CD4-positive, alpha-beta T cell (primary cell): ENCODE results near the gene EGFL7. TPM values are rescaled to one million over a fixed set of nuclear protein-coding genes. Genes with fewer than 3 reads are reported as not detected.

Experiments
- ATAC-seq: fragments of 200-7000 bp; cut with Tn5 transposase; one replicate; pipeline ENCODE4 v1.10.0; 2022; ENCODE audit warnings: mild to moderate bottlenecking; ENCODE audit not compliant: poor library complexity
- CTCF ChIA-PET: fragments of 350-600 bp; sonication (Branson Sonifier 250); formaldehyde crosslinking; loops from one replicate; lab custom pipeline; 2021; ENCODE audit warnings: antibody characterized with exemption, inconsistent platforms; lab: Charles Lee
- POLR2A ChIA-PET: fragments of 350-600 bp; sonication (Branson Sonifier 250); formaldehyde crosslinking; loops from one replicate; lab custom pipeline; 2021; ENCODE audit warnings: antibody characterized with exemption, inconsistent platforms; lab: Charles Lee
- DNase-seq, 14 experiments: peaks; one replicate each; pipeline ENCODE4 v3.0.0-alpha.2; 2013 to 2020; ENCODE audit warnings: mixed read lengths in 2 of 14
- H3K27ac ChIP-seq, 2 donors: one replicate each; pipeline versions ENCODE4 v1.5.1 to v1.7.0; 2013; ENCODE audit warnings: low read length in 2 of 2, low read depth in 1 of 2, mild to moderate bottlenecking in 1 of 2
- H3K27me3 ChIP-seq, 2 experiments: 1 replicate in 1 of 2; 2 replicates in 1 of 2; pipeline versions ENCODE4 v1.6.1 to v1.7.0; 2013; ENCODE audit warnings: low read length in 2 of 2, control low read depth in 1 of 2, mild to moderate bottlenecking in 1 of 2, moderate library complexity in 1 of 2; ENCODE audit not compliant: insufficient read depth in 2 of 2, control insufficient read depth in 1 of 2
- H3K36me3 ChIP-seq: one replicate; pipeline ENCODE4 v1.6.1; 2013; ENCODE audit warnings: low read length, control low read depth; ENCODE audit not compliant: insufficient read depth
- H3K4me1 ChIP-seq: one replicate; pipeline ENCODE4 v1.6.1; 2013; ENCODE audit warnings: low read length, control low read depth; ENCODE audit not compliant: insufficient read depth
- H3K4me3 ChIP-seq: one replicate; pipeline ENCODE4 v1.5.1; 2013; ENCODE audit warnings: mild to moderate bottlenecking, low read length, moderate library complexity
- H3K9me3 ChIP-seq, 2 experiments: 1 replicate in 1 of 2; 2 replicates in 1 of 2; pipeline versions ENCODE4 v1.6.1 to v1.7.0; 2013; ENCODE audit warnings: low read length in 2 of 2, mild to moderate bottlenecking in 2 of 2, control low read depth in 1 of 2, moderate library complexity in 1 of 2; ENCODE audit not compliant: control insufficient read depth in 1 of 2, insufficient read depth in 1 of 2
- H3K27ac Mint-ChIP-seq: one replicate; pipeline ENCODE4 v1.8.0; 2020; ENCODE audit warnings: mixed read lengths
- H3K27me3 Mint-ChIP-seq: one replicate; pipeline ENCODE4 v1.8.0; 2021; ENCODE audit warnings: mixed read lengths
- H3K36me3 Mint-ChIP-seq: one replicate; pipeline ENCODE4 v1.8.0; 2021; ENCODE audit warnings: low read depth, mixed read lengths
- H3K4me1 Mint-ChIP-seq: one replicate; pipeline ENCODE4 v1.8.0; 2021; ENCODE audit warnings: low read depth, mixed read lengths
- H3K4me3 Mint-ChIP-seq: one replicate; pipeline ENCODE4 v1.8.0; 2020; ENCODE audit warnings: mild to moderate bottlenecking, mixed read lengths
- H3K9me3 Mint-ChIP-seq: one replicate; pipeline ENCODE4 v1.8.0; 2020; ENCODE audit warnings: mixed read lengths
- intact Hi-C, 2 experiments: fragments of 100-400 bp; cut with DNase I in 1 of 2; cut with micrococcal nuclease in 1 of 2; formaldehyde crosslinking; loops; one replicate each; pipeline versions ENCODE4 v1.15.1 to v1.9.0; 2023 to 2025; cut with DNase I, micrococcal nuclease
- total RNA-seq, 174 experiments: library from RNA in 2 of 174; stranded (reverse) in 2 of 174; gene quantifications; one replicate each; pipeline ENCODE4 v1.2.3 and lab custom pipeline; 2021 to 2026
- TF ChIP-seq, protein P1 (sequence below): fragments of 200-600 bp; IDR thresholded peaks from one replicate; pipeline ENCODE4 v1.8.0; 2022; ENCODE audit warnings: antibody characterized with exemption, mild to moderate bottlenecking

The EGFL7 gene
- total RNA-seq, 2 experiments from 2014 or later: not detected

DNA sequence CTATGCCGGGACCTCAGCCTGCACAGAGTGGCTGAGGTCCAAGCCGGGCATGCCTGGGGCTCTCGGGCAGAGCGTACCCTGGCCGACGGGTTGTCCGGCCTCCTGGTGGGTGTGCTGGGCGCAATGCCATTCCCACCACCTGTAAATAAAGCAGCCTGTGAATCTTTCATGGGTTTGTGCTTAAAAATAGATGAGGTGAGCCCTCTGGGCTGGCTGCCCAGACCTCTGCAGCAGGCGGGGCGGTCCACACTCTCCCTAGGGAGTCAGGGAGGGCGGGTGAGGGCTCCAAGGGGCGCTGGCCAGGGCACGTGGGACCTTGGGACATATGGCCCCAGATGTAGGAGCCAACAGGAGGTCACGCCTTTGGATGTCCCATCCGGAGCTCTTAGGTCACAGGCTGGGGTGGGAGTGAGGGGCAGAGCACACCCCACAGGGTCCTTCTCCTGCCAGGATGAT lies 28.1 kb downstream of the EGFL7 start:
- no peak for DNase-seq
- ChIA-PET POLR2A (interaction anchor here (0.9 kb wide), 1 partner anchor 37 kb away, joined by 3 read pairs; no protein-coding TSS in a partner anchor), CTCF (no interaction called here)
- H3K4me3 Mint-ChIP-seq: no peak overlapping the region
- no peaks in the 10 kb centered on the region for H3K9me3 Mint-ChIP-seq
- peaks cover 0 to 12% of the 10 kb centered on the region in 2 experiments for H3K9me3 ChIP-seq
- peaks cover 4 to 6% of the 10 kb centered on the region in 2 experiments for H3K27me3 ChIP-seq
- no peak overlapping the region for H3K27ac Mint-ChIP-seq
- peaks cover 16% of the 10 kb centered on the region for H3K4me1 ChIP-seq
- H3K36me3 ChIP-seq: no peaks in the 10 kb centered on the region
- no peak for ATAC-seq
- intact Hi-C loops: no loop called here
- no peak overlapping the region for H3K27ac ChIP-seq
- no peaks in the 10 kb centered on the region for H3K4me1 Mint-ChIP-seq
- no peak overlapping the region for H3K4me3 ChIP-seq
- TF ChIP-seq, protein P1, sequence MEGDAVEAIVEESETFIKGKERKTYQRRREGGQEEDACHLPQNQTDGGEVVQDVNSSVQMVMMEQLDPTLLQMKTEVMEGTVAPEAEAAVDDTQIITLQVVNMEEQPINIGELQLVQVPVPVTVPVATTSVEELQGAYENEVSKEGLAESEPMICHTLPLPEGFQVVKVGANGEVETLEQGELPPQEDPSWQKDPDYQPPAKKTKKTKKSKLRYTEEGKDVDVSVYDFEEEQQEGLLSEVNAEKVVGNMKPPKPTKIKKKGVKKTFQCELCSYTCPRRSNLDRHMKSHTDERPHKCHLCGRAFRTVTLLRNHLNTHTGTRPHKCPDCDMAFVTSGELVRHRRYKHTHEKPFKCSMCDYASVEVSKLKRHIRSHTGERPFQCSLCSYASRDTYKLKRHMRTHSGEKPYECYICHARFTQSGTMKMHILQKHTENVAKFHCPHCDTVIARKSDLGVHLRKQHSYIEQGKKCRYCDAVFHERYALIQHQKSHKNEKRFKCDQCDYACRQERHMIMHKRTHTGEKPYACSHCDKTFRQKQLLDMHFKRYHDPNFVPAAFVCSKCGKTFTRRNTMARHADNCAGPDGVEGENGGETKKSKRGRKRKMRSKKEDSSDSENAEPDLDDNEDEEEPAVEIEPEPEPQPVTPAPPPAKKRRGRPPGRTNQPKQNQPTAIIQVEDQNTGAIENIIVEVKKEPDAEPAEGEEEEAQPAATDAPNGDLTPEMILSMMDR: no peak
- H3K36me3 Mint-ChIP-seq: no peaks in the 10 kb centered on the region
- peaks cover 6% of the 10 kb centered on the region for H3K27me3 Mint-ChIP-seq

DNA sequence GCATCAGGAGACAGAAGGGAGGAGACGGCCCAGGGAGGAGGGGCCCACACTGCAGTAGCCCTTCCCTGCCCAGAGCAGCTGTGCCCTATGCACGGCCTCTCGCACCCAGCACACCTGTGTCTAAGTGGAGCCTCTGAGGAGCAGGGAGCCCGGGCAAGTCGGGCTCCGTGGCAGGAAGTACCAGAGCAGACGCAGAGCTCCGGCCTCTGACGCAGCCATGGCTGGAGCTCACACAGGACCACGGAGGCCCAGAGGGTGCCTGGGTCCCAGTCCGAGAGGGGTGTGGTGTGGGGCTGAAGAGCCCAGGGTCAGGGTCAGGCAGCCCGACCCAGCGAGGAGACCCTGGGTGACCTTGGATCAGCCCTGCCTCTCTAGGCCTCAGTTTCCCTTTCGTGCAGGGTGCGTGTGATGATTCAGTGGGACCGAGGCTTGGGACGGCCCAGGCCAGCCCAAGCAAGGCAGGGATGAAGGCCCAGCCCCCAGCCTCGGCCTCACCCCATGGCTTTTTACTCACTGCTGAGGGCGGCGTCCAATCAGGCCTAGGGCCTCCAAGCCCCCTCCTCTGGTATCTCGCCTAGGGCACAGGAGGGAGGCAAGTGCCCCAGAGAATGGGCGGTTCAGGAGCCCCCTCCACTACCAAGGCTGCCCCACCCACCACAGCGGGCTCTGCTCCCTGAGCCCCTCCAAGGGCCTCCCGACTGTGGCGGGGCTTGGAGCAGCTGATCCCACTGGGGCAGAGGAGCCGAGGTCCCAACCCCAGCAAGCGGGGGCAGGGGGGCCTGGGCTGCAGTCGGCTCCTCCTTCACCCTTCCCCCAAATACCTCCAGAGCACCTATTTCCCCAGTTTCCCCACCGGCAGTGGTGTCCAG lies 28.8 kb downstream of the EGFL7 start:
- H3K36me3 Mint-ChIP-seq: no peaks in the 10 kb centered on the region
- peaks cover 6% of the 10 kb centered on the region for H3K27me3 Mint-ChIP-seq
- DNase-seq (no peak), ATAC-seq (no peak)
- no peak overlapping the region for H3K27ac Mint-ChIP-seq
- peaks cover 12% of the 10 kb centered on the region for H3K4me1 ChIP-seq
- peaks cover 6 to 11% of the 10 kb centered on the region in 2 experiments for H3K27me3 ChIP-seq
- H3K4me3 Mint-ChIP-seq: no peak overlapping the region
- H3K36me3 ChIP-seq: no peaks in the 10 kb centered on the region
- no peak overlapping the region for H3K27ac ChIP-seq
- no peak overlapping the region for H3K4me3 ChIP-seq
- ChIA-PET POLR2A (no interaction called here), CTCF (no interaction called here)
- TF ChIP-seq, protein P1: no peak
- H3K4me1 Mint-ChIP-seq: no peaks in the 10 kb centered on the region
- intact Hi-C loops: no loop called here
- no peaks in the 10 kb centered on the region for H3K9me3 Mint-ChIP-seq
- peaks cover 0 to 19% of the 10 kb centered on the region in 2 experiments for H3K9me3 ChIP-seq

- POLR2A ChIA-PET: no interaction called here
- no peak overlapping the region for H3K4me3 Mint-ChIP-seq
These were observed 29.7 kb downstream of the EGFL7 start for GRCh38 chr9:136692185-136693134.

More at GRCh38 chr9:136692185-136693134, 29.7 kb downstream of the EGFL7 start:
- peaks cover 8 to 11% of the 10 kb centered on the region in 2 experiments for H3K27me3 ChIP-seq
- Mint-ChIP-seq H3K9me3 (no peaks in the 10 kb centered on the region), H3K4me1 (no peaks in the 10 kb centered on the region), H3K27ac (no peak overlapping the region), H3K27me3 (peaks cover 10% of the 10 kb centered on the region), H3K36me3 (no peaks in the 10 kb centered on the region)
- CTCF ChIA-PET: no interaction called here
- ATAC-seq (no peak), DNase-seq (no peak)
- TF ChIP-seq, protein P1: no peak
- H3K4me3 ChIP-seq: no peak overlapping the region
- no peaks in the 10 kb centered on the region for H3K36me3 ChIP-seq
- H3K9me3 ChIP-seq: peaks cover 0 to 23% of the 10 kb centered on the region in 2 experiments
- intact Hi-C loops: no loop called here
- peaks cover 10% of the 10 kb centered on the region for H3K4me1 ChIP-seq
- no peak overlapping the region for H3K27ac ChIP-seq
